ENCODE data around the gene REEP1. TPM values are rescaled to one million over a fixed set of nuclear protein-coding genes. Genes with fewer than 3 reads are reported as not detected.

REEP1 gene
- total and polyA plus RNA-seq, 2 of the 13 experiments (the other 11 are each of a cell fraction or from before 2014, with no cell fraction given), result 0.27 TPM; not detected in 1

DNA sequence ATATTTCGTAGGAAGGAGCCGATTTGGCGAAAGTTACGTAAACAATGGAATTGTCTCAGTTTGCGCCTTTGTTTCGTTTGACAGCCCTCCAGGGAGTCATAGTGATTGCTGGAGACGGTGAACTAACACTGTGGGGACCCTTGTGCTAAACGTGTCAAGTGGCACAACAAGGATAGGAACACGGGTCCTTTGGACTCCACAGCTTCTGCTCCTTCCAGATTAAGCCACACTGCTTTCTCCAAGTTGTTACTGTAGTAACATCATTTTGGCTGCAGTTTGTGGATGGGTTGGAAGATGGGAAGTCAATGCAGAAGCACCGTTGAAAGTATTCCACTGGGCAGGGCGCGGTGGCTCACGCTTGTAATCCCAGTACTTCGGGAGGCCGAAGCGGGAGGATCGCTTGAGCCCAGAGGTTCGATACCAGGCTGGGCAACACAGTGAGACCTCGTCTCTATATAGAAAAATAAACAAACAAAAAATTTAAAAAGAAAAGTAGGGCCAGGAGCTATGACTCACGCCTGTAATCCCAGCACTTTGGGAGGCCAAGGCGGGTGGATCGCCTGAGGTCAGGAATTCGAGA is 141.5 kb downstream of the REEP1 start (continued):
- TF ChIP-seq, protein P1, sequence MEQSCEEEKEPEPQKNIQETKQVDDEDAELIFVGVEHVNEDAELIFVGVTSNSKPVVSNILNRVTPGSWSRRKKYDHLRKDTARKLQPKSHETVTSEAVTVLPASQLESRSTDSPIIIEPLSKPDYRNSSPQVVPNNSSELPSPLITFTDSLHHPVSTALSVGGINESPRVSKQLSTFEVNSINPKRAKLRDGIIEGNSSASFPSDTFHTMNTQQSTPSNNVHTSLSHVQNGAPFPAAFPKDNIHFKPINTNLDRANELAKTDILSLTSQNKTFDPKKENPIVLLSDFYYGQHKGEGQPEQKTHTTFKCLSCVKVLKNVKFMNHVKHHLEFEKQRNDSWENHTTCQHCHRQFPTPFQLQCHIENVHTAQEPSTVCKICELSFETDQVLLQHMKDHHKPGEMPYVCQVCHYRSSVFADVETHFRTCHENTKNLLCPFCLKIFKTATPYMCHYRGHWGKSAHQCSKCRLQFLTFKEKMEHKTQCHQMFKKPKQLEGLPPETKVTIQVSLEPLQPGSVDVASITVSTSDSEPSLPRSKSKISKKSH (CRISPR knock-in tag; IDR thresholded peaks at IDR 0.05; ENCODE audit: borderline replicate concordance), result no peak
- TF ChIP-seq ZNF747 (CRISPR knock-in tag; IDR thresholded peaks at IDR 0.05; ENCODE audit: borderline replicate concordance), result no peak
- no peak for TF ChIP-seq ZBTB49 (CRISPR knock-in tag; IDR thresholded peaks at IDR 0.05; ENCODE audit: borderline replicate concordance)
- no peak for TF ChIP-seq HMG20B (CRISPR knock-in tag; conservative IDR thresholded peaks at IDR 0.05)
- TF ChIP-seq ZNF800 (CRISPR knock-in tag; IDR thresholded peaks at IDR 0.05), result no peak
- no peak for TF ChIP-seq NRL (CRISPR knock-in tag; IDR thresholded peaks at IDR 0.05; ENCODE audit: borderline replicate concordance)
- TF ChIP-seq NFYB (CRISPR knock-in tag; IDR thresholded peaks at IDR 0.05), result no peak
- TF ChIP-seq PAWR (CRISPR knock-in tag; IDR thresholded peaks at IDR 0.05; ENCODE audit: borderline replicate concordance), result 0 out of 2 replicates have a peak, but pooled peaks have one; percentile 13
- 0 out of 2 replicates have a peak, but pooled peaks have one; percentile 5 for TF ChIP-seq ZNF761 (CRISPR knock-in tag; conservative IDR thresholded peaks at IDR 0.05)
- TF ChIP-seq FOSL2 (CRISPR knock-in tag; IDR thresholded peaks at IDR 0.05), result 0 out of 2 replicates have a peak, but pooled peaks have one; percentile 52
- no peak for TF ChIP-seq RBM39 (IDR thresholded peaks at IDR 0.05; ENCODE audit: low read depth, low read length, poor library complexity, severe bottlenecking)
- no peak for TF ChIP-seq GATAD2A (CRISPR knock-in tag; IDR thresholded peaks at IDR 0.05)
- 0 out of 2 replicates have a peak, but pooled peaks have one; percentile 8 for TF ChIP-seq ZNF275 (CRISPR knock-in tag; IDR thresholded peaks at IDR 0.05; ENCODE audit: borderline replicate concordance)
- TF ChIP-seq SIN3A (IDR thresholded peaks at IDR 0.05; ENCODE audit: borderline replicate concordance, low read depth, low read length), result no peak; the same call in 1 of the 2 replicates
- TF ChIP-seq NPAS2 (CRISPR knock-in tag; IDR thresholded peaks at IDR 0.05; ENCODE audit: borderline replicate concordance), result no peak
- no peak for TF ChIP-seq THYN1 (CRISPR knock-in tag; IDR thresholded peaks at IDR 0.05; ENCODE audit: borderline replicate concordance, low read depth)
- TF ChIP-seq ZFP36 (IDR thresholded peaks at IDR 0.05; ENCODE audit: borderline replicate concordance, low read depth, low read length, partially characterized antibody), result no peak
- TF ChIP-seq, protein P2, sequence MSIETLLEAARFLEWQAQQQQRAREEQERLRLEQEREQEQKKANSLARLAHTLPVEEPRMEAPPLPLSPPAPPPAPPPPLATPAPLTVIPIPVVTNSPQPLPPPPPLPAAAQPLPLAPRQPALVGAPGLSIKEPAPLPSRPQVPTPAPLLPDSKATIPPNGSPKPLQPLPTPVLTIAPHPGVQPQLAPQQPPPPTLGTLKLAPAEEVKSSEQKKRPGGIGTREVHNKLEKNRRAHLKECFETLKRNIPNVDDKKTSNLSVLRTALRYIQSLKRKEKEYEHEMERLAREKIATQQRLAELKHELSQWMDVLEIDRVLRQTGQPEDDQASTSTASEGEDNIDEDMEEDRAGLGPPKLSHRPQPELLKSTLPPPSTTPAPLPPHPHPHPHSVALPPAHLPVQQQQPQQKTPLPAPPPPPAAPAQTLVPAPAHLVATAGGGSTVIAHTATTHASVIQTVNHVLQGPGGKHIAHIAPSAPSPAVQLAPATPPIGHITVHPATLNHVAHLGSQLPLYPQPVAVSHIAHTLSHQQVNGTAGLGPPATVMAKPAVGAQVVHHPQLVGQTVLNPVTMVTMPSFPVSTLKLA (IDR thresholded peaks at IDR 0.05), result no peak
- TF ChIP-seq ZNF33B (CRISPR knock-in tag; IDR thresholded peaks at IDR 0.05), result no peak
- no peak for TF ChIP-seq HOXA7 (CRISPR knock-in tag; IDR thresholded peaks at IDR 0.05)
- TF ChIP-seq NAIF1 (CRISPR knock-in tag; IDR thresholded peaks at IDR 0.05; ENCODE audit: borderline replicate concordance), result peak; percentile 1; the same call in 1 of the 2 replicates
